ENCODE results near the gene EFHC2. TPM values are rescaled to one million over a fixed set of nuclear protein-coding genes. Genes with fewer than 3 reads are reported as not detected.
"Not testable (repeated sequence)": the region's sequence is repeated elsewhere in the genome, so short reads cannot be mapped to it uniquely, and the experiment has no call there.

The EFHC2 gene
- polyA plus RNA-seq, 4 donors, result 8.6 to 12.2 (median 9.7) TPM

DNA sequence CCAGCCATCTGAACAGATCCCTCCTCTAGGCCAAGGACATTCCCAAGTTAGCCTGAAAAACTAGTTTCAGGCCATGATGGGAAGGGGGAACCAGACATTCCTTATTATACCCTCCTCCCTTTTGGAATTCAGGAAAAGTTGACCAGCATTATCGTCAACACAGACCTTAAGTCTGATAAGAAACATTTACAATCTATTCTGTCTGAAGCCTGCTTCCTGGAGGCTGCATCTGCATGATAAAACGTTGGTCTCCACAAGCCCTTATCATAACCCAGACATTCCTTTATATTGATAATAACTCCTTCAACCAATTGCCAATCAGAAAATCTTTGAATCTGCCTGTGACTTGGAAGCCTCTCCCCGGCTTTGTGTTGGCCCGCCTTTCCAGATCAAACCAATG, 44.3 kb downstream of the EFHC2 start:
- no peak for DNase-seq (ENCODE audit: low read depth in 4 of 4, low spot score in 3 of 4)

DNA sequence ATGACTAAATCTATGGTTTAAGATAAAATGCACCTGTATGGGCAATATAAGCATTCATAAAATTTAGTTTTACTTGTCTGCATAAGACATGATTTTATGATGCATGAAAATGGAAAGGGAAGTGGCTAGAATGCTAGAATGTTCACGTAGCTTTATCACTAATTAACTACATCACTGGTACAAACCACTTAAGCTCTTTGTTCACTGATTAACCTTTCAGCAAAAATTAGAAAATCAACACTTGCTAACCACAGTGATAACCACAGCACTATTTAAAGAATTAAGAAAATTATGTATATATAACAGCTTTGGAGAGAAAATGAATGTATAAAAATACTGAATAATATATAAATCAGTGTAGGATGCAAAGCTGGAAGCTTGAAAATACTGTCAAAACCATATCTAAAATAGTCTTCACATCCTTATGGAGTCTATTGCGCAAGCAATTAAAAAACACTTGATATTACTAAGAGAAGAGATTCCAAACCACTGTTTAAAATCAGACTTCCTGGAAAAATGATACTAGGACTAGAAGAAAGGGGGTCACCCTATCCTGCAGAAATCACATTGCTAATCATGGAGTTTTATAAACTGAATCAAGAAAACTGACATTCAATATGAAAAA, 51.9 kb downstream of the EFHC2 start:
- no peak for DNase-seq (ENCODE audit: low read depth in 4 of 4, low spot score in 3 of 4)

DNA sequence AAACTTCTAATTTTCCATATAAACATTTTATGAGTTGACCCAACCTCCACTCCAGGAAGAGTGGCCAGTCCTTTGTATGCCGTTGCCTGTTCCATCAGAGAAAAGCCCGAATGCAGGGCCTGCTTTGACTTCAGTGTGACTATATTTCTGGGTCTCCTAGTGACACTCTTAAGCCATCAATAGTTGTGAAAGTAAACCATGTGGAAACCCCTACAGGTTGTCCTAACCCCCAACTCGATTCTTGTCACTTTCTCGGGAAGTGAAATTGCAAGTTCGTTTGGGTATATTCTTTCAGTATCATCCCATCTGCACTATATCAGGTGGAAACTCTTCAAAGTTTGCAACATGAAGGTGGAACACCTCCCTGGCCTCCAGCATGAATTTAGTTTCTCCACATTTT, 52.8 kb downstream of the EFHC2 start:
- DNase-seq (ENCODE audit: low read depth in 4 of 4, low spot score in 3 of 4), result no peak

DNA sequence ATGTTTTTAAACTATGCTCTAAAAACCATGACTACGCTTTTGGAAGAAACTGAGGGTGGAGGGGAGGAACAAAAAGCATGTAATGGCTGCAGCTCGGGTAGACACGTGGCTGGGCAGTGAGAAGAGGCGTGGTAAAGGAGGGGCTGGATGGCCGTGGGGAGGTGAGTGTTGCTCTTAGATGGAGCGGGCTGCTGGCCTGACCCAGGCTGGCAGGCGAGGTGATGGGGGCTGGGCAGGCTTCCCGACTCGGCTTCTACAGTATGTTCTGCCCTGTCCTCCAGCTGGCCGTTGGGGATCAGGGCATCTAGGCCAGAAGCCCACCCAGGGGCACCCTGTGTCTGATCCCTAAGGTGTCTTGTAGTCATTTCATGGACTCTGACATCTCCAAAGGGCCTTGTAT, 60.7 kb downstream of the EFHC2 start:
- DNase-seq (ENCODE audit: low read depth in 4 of 4, low spot score in 3 of 4), result no peak

DNA sequence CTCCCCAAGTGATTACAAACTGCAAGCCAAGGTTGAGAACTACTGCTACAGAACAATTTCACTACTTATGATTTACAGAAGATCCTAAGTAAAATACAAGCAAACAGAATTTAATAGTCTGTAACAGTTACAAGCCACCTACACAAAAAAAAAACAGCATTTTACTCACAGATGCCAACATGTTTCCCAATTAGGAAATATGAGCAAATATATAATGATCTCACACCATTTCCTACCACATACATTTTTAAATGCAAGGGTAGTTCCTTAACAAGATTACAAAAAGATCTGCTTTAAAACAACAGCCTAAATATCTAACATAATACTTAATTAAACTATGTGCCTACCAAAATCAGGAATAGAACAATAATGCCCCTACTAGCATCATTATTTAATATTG, 63.4 kb downstream of the EFHC2 start:
- no peak for DNase-seq (ENCODE audit: low read depth in 4 of 4, low spot score in 3 of 4)

DNA sequence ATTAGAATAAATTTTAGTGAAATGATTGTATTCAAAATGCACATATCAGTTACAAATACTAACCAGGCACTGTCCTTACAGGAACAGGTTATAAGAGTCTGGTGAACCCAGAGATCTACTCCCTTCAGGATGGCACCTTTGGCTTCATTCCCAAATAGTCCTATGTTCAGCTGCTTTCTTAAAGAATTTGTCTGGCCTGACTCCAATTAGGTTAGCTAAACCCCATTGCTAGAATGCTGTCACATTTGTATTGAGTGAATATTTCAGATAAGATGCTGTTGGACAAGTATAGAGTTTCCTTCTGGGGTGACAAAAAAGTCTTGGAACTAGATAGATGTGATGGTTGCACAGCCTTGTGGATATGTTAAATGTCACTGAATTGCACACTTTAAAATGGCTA, 69.4 kb downstream of the EFHC2 start:
- no peak for DNase-seq (ENCODE audit: low read depth in 4 of 4, low spot score in 3 of 4)

DNA sequence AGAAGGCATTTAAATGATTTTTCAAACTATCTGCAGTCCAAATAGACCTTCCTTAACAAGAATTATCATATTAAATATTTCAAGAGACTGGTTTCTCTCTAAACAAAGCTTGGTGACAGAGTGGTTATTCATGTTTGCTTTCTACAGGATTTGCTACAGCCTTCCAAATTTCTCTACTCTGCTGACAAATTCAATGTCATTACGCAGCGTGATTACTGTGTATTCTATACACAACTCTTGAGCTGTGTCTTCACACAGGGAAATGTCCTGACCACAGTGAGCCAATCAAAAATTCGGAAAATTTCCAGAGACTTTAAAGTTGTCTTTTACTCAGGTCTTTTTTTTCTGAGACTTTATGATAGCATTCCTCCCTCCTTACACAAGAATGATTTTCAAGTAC, 75.6 kb downstream of the EFHC2 start:
- DNase-seq (ENCODE audit: low read depth in 4 of 4, low spot score in 3 of 4), result no peak

DNA sequence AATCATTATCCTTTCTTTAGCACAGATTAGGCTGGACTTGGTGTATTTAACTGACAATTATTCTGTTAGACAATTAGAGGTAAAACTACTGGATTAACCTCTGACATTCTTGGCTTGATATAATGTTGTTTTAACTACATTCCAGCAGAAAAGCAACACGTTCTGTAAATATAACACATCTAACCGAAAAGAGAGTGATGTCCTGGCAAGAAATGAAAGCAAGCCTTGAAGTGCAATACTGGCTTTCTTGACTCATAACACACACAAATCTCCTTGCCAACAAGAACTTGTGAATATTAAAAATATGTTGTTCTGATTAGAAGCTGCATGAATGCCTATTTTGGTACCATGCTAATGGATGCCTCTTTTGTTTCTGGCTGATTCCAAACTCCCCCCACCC, 76.4 kb downstream of the EFHC2 start:
- no peak for DNase-seq (ENCODE audit: low read depth in 4 of 4, low spot score in 3 of 4)

DNA sequence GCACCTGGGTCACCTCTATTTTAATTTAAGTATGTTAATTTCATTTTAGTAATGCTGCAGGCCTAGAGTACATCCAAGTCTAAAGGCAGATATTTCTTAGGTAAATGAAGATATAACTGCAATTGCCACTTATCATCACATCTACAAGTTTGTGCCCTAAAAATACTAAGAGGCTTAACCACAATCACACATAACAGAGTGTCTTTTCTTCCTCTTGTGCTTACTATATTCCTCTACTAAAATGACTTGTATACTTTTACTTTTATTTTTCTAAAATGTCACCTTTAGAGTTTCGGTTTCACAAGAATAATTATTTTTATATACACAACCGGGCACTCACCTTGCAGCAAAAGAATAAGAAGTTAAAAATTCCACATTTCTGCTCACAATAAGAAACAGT, 77.9 kb downstream of the EFHC2 start:
- no peak for DNase-seq (ENCODE audit: low read depth in 4 of 4, low spot score in 3 of 4)

DNA sequence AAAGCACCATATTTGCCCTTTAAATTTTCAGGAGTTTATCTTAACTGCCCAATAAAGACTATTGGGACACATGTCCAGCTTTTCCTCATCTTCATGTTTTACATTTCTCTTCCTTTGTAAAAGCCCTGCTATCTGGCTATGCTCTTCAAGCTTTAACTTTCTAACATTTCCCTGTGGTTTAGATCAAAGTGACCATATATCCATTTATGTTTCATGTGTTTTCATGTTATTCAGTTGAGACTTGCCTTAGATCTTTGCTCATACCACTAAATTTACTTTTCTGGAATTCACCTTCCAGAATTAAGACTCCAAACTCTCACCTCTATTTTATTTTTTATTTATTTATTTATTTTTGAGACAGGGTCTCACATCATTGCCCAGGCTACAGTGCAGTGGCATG, 78.5 kb downstream of the EFHC2 start:
- DNase-seq (ENCODE audit: low read depth in 4 of 4, low spot score in 3 of 4), result no peak

DNA sequence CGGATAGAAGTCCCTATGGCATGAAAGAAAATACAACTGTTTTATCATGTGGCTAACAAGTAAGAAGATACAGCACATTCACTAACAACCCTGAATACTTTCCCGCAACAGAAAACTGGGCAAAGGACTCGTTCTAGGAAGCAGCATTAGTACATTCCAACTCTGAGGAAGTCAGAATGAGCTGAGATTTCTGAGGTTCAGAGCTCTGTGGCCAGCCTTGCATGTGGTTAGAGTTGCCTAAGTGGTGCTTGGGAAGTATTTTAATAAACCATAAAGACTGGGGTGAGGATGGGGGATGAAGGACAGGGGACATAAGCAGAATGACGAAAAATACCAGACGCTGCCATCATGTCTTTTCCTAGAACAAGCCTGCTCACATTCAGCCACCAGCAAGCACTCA, 82.2 kb downstream of the EFHC2 start:
- DNase-seq (ENCODE audit: low read depth in 4 of 4, low spot score in 3 of 4), result no peak

DNA sequence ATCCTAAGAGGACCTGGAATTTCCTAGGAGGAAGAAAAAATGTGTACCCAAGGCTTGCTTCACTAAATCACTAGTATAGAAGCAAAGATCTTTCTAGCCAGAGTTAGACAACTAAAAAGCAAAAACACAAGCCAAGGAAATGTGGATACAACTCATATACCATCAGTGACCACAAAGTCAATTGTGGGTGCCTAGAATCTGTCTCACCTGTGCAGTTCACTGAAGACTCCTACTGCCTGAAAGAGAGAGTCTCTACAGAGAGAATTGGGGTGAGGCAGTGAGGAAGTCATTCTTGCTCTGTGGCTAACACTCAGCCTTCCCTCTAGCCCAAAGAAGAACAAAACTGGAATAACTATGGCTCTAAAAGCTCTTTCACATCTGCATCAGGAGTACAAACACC, 82.9 kb downstream of the EFHC2 start:
- no peak for DNase-seq (ENCODE audit: low read depth in 4 of 4, low spot score in 3 of 4)

DNA sequence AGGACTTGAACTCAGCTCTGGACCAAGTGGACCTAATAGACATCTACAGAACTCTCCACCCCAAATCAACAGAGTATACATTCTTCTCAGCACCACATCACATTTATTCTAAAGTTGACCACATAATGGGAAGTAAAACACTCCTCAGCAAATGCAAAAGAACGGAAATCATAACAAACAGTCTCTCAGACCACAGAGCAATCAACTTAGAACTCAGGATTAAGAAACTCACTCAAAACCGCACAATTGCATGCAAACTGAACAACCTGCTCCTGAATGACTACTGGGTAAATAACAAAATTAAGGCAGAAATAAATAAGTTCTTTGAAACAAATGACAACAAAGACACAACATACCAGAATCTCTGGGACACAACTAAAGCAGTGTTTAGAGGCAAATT, 87.7 kb downstream of the EFHC2 start:
- DNase-seq (ENCODE audit: low read depth in 4 of 4, low spot score in 3 of 4), result not testable (repeated sequence)

DNA sequence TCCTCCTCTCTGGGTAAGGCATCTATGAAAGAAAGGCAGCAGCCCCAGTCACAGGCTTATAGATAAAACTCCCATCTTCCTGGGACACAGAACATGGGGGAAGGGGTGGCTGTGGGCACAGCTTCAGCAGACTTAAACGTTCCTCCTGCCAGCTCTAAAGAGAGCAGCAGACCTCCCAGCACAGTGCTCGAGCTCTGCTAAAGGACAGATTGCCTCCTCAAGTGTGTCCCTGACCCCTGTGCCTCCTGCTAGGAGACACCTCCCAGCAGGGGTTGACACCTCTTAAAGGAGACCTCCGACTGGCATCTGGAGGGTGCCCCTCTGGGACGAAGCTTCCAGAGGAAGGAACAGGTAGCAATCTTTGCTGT, 89.9 kb downstream of the EFHC2 start:
- DNase-seq (ENCODE audit: low read depth in 4 of 4, low spot score in 3 of 4), result no peak

DNA sequence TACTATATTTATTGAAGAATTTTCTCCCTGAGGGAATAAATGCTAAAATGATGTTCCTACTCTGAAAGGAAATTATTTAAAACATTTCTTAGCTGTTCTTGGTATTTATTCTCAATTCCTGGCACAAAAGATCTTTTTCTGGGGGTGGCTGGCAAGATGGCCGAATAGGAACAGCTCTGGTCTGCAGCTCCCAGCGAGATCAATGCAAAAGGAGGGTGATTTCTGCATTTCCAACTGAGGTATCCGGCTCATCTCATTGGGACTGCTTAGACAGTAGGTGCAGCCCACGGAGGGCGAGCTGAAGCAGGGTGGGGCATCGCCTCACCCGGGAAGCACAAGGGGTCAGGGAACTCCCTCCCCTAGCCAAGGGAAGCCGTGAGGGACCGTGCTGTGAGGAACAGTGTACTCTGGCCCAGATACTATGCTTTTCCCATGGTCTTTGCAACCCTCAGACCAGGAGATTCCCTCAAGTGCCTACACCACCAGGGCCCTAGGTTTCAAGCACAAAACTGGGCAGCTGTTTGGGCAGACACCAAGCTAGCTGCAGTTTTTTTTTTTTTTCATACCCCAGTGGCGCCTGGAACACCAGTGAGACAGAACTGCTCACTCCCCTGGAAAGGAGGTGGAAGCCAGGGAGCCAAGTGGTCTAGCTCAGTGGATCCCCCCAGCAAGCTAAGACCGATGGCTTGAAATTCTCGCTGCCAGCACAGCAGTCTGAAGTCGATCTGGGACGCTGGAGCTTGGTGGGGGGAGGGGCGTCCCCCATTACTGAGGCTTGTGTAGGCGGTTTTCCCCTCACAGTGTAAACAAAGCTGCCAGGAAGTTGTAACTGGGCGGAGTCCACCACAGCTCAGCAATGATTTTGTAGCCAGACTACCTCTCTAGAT, 90.5 kb downstream of the EFHC2 start:
- peak in 2 of 4 donors; percentile 5 to 13 for DNase-seq (ENCODE audit: low read depth in 4 of 4, low spot score in 3 of 4)

DNA sequence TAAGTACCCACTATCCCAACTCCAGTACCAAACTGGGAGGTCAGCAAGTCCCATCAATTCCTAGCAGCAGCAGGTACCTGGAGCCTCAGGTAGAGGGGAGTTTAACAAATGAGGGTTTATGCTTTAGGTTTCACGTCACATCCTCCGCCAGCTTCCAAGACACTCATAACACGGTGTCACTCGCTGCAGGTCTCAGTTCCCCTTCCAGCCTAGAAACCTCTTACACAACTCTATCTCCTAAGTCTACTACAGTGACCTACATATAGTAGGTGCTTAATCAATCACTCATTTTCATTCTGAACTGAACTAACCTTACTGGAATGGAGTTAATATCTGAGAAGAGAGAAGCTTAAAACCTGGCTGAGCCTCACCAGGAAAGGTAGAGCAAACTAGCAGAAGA, 96.0 kb downstream of the EFHC2 start:
- DNase-seq (ENCODE audit: low read depth in 4 of 4, low spot score in 3 of 4), result no peak

DNA sequence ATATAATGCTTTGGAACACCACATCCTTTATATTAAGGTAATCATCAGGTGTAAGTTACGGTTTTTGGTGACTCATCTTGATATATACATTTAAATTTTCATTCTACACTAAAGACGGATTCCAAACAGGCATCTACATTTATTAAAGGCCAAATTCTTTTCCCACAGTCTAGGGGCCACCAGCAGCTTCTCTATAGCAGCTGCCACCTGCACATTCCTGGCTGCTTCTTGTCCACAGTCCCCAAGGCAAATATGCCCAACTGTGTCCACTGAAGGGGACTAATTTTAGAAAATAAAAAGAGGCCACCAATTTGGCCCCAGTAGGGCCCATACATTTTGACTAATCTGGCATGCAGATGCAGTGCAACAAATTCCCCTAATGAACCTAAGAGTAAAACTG, 96.6 kb downstream of the EFHC2 start:
- no peak for DNase-seq (ENCODE audit: low read depth in 4 of 4, low spot score in 3 of 4)

DNA sequence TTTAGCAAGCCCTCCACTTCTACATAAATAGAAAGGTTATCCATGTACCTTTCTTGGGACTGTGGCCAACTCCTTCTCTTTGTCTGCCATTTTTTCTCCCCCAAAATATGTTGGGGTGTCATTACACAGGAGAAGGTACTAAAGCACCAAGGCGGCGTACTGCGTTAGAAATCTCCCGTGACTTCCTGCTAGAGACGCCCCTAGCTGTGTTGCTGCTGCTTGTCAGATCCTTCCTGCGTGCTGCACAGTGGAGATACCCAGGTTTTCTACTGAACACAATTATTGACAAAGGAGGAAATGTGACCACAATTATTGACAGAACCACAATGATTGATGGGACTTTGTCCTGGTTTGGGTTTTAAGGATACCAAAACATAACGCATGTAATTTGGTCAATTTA, 97.7 kb downstream of the EFHC2 start:
- no peak for DNase-seq (ENCODE audit: low read depth in 4 of 4, low spot score in 3 of 4)

DNA sequence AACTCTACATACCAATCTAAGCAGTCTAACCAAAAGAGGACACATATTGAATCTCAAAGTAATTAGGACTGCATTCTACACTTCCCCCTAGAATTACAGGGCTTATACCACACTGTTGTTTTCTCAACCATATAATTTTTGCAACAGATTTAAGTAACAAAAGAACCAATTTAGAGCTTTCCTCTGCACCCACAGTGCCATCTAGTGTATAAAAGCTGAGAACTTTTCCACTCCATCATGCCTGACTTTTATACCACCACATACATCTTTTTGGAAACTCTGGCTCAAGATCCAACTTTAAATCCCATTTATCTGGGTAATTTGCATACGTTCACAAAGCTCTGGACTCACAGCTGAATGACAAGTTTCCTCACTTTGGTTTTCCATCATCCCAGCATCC, 99.5 kb downstream of the EFHC2 start:
- no peak for DNase-seq (ENCODE audit: low read depth in 4 of 4, low spot score in 3 of 4)

DNA sequence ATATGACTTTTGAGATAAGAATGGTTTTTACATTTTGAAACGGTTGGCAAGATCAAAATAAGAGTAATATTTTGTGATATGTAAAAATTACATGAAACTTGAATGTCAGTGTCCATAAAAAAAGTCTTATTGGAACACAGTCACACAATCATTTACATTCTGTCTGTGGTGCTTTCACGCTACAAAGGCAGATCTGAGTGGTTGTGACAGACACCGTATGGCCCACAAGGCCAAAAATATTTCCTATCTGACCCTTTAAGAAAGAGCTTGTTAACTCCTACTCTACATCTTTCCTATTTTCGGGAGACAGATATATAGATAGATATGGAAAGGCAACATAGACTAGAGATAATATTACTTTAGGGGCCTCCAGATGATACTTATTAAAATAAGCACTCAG, 101.9 kb downstream of the EFHC2 start:
- no peak for DNase-seq (ENCODE audit: low read depth in 4 of 4, low spot score in 3 of 4)

DNA sequence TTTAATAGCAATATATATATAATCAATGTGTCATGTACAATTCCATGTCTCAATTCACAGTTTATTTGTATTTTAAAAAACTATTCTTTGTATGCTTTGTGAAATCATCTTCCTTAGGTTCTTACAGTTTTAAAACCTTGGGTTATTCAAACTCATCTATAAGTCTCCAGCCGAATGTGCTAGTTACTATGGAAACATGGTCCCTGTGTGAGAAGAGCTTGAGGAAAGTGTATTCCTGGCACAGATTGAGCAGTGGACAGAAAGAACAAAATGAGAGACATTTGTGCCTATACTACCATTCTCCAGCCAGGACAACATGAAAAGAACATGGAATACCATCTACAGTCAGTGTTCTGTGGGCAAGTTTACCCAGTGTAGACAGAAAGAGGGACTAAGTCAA, 103.4 kb downstream of the EFHC2 start:
- DNase-seq (ENCODE audit: low read depth in 4 of 4, low spot score in 3 of 4), result no peak

DNA sequence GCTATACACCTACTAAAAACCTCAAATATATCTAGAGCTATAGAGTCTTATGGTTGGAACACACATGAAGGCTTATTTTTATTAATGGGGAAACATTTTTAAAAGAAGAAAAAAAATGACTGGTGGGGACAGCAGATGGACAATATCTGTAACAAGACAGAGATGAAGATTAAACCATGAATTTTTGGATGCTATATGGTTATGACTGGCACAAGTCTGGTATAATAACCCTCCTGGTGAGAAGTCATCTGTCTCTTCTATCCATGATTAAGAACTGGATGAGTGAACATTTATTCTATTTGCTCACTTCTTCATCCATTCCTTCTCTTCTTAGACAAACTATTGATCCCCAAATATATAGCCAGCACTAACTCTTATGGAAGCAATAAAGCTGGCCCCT, 104.4 kb downstream of the EFHC2 start:
- DNase-seq (ENCODE audit: low read depth in 4 of 4, low spot score in 3 of 4), result no peak
